Fibroblast of lung (primary cell): ENCODE measurements around the gene TGFBR3L.

Experiments
- CTCF ChIP-seq, 2 donors: IDR thresholded peaks in 1 of 2; conservative IDR thresholded peaks in 1 of 2; 1 replicate in 1 of 2; 2 replicates in 1 of 2; pipeline ENCODE4 v1.5.1; 2011 to 2012; ENCODE audit warnings: low read length in 2 of 2, control low read depth in 1 of 2, inconsistent platforms in 1 of 2, low read depth in 1 of 2, mild to moderate bottlenecking in 1 of 2
- EZH2 ChIP-seq: IDR thresholded peaks from 2 replicates; pipeline ENCODE4 v1.5.1; 2012; ENCODE audit warnings: low read length, control low read depth, mild to moderate bottlenecking; ENCODE audit errors: missing control alignments

GRCh38 chr19:7866399-7867091, 48.1 kb upstream of the TGFBR3L start:
- TF ChIP-seq CTCF (conservative IDR thresholded peaks at IDR 0.05 in 1 of 2, IDR thresholded peaks at IDR 0.05 in 1 of 2; ENCODE audit: low read depth in 1 of 2, low read length in 2 of 2) (no peak), EZH2 (no peak)
